Measurements from ENCODE around the gene PCDHGB1.
"Not testable (repeated sequence)": the region's sequence is repeated elsewhere in the genome, so short reads cannot be mapped to it uniquely, and the experiment has no call there.

PCDHGB1 gene

GRCh38 chr5:141349917-141350619 is at the start of gene PCDHGB1:
PCDHGB1 (plus strand) TSS chr5:141350099; CDS start chr5:141350261, 162 bp downstream.
- DNase-seq, result no peak

- DNase-seq, result no peak
These were observed 46.1 kb upstream of the PCDHGB1 start, which contains the start of gene SLC25A2 for GRCh38 chr5:141303756-141304155. SLC25A2 (minus strand) TSS chr5:141304049; CDS start chr5:141303865, 184 bp downstream.

GRCh38 chr5:141306630-141307029 is 43.3 kb upstream of the PCDHGB1 start:
- no peak for DNase-seq

GRCh38 chr5:141313711-141314110 is 36.2 kb upstream of the PCDHGB1 start:
- no peak for DNase-seq

- not testable (repeated sequence) for DNase-seq
These were observed 32.9 kb upstream of the PCDHGB1 start for GRCh38 chr5:141316963-141317362.

- no peak for DNase-seq
These were observed 30.7 kb upstream of the PCDHGB1 start for GRCh38 chr5:141319202-141319601.

GRCh38 chr5:141319699-141320098 is 30.2 kb upstream of the PCDHGB1 start:
- no peak for DNase-seq

- DNase-seq, result peak; percentile 89
These were observed 29.4 kb upstream of the PCDHGB1 start, which contains the start of gene TAF7 for GRCh38 chr5:141320225-141321169. TAF7 (minus strand) TSS chr5:141320784; CDS start chr5:141320044, 740 bp downstream.

GRCh38 chr5:141322261-141322660 is 27.6 kb upstream of the PCDHGB1 start:
- no peak for DNase-seq

- DNase-seq, result peak; percentile 50
These were observed 23.6 kb upstream of the PCDHGB1 start for GRCh38 chr5:141326088-141326854.

- DNase-seq, result no peak
These were observed 21.7 kb upstream of the PCDHGB1 start for GRCh38 chr5:141328231-141328630.

GRCh38 chr5:141330299-141331080 is 19.4 kb upstream of the PCDHGB1 start, which contains the start of gene PCDHGA1:
PCDHGA1 (plus strand) TSS chr5:141330514.
- DNase-seq, result peak; percentile 6

- DNase-seq, result not testable (repeated sequence)
These were observed 17.3 kb upstream of the PCDHGB1 start for GRCh38 chr5:141332571-141332970.

GRCh38 chr5:141338538-141339306 is 11.2 kb upstream of the PCDHGB1 start, which contains the start of gene PCDHGA2:
PCDHGA2 (plus strand) TSS chr5:141338760.
- DNase-seq, result no peak

GRCh38 chr5:141340781-141341354 is 9.0 kb upstream of the PCDHGB1 start:
- not testable (repeated sequence) for DNase-seq

- DNase-seq, result no peak
These were observed 7.1 kb upstream of the PCDHGB1 start for GRCh38 chr5:141342773-141343172.

- no peak for DNase-seq
These were observed 6.5 kb upstream of the PCDHGB1 start, which contains the start of gene PCDHGA3 for GRCh38 chr5:141343242-141343952. PCDHGA3 (plus strand) TSS chr5:141343829; CDS start chr5:141344034, 205 bp downstream.

GRCh38 chr5:141343953-141344463 is 5.9 kb upstream of the PCDHGB1 start:
- no peak for DNase-seq

GRCh38 chr5:141345327-141345726 is 4.6 kb upstream of the PCDHGB1 start:
- no peak for DNase-seq
